SK-N-SH (cell line): Measurements from ENCODE around the gene KRTAP4-3. TPM values are rescaled to one million over a fixed set of nuclear protein-coding genes. Genes with fewer than 3 reads are reported as not detected.
"Not testable (repeated sequence)": the region's sequence is repeated elsewhere in the genome, so short reads cannot be mapped to it uniquely, and the experiment has no call there.

Source experiments
- CTCF ChIA-PET: fragments of 300-600, 350-600 bp; formaldehyde crosslinking; extraction: SDS; loops from one replicate; lab custom pipeline; 2021; lab: Yijun Ruan, JAX
- POLR2A ChIA-PET: fragments of 350-600 bp; sonication (Branson Sonifier 250); formaldehyde crosslinking; extraction: SDS; loops from one replicate; lab custom pipeline; 2020; ENCODE audit warnings: antibody characterized with exemption, inconsistent platforms; lab: Yijun Ruan, JAX
- DNase-seq: peaks from one replicate; pipeline ENCODE4 v3.0.0; 2012
- H2AFZ ChIP-seq: fragments of 200-600 bp; sonication (generic); 2 replicates; pipeline ENCODE4 v1.8.1; 2016; ENCODE audit warnings: antibody characterized with exemption, mild to moderate bottlenecking, low read depth
- H3F3A ChIP-seq: fragments of 200-600 bp; sonication (generic); replicated peaks from 2 replicates; pipeline ENCODE3; 2016; ENCODE audit warnings: antibody characterized with exemption, mild to moderate bottlenecking; ENCODE audit not compliant: insufficient read depth
- H3K27ac ChIP-seq, 2 experiments: fragments of 200-500 bp in 1 of 2; fragments of 200-600 bp in 1 of 2; sonication (Bioruptor generic) in 1 of 2; sonication (generic), shearing (Covaris generic) in 1 of 2; 2 replicates each; pipeline versions ENCODE4 v1.5.1 to v1.6.1; 2014 to 2016; ENCODE audit warnings: low read depth in 2 of 2, inconsistent platforms in 1 of 2, low read length in 1 of 2, mild to moderate bottlenecking in 1 of 2, mixed read lengths in 1 of 2
- H3K27me3 ChIP-seq: fragments of 200-600 bp; sonication (generic), shearing (Covaris generic); 2 replicates; pipeline ENCODE4 v1.6.1; 2016; ENCODE audit warnings: mixed run types; ENCODE audit not compliant: insufficient read depth
- H3K36me3 ChIP-seq, 2 experiments: fragments of 200-500 bp in 1 of 2; fragments of 200-600 bp in 1 of 2; sonication (Bioruptor generic) in 1 of 2; sonication (generic) in 1 of 2; replicated peaks in 1 of 2; 2 replicates each; pipeline versions ENCODE3 to v1.5.1; 2014 to 2016; ENCODE audit warnings: low read length in 1 of 2, mild to moderate bottlenecking in 1 of 2; ENCODE audit not compliant: insufficient read depth in 2 of 2, control insufficient read depth in 1 of 2
- H3K4me1 ChIP-seq, 2 experiments: fragments of 200-500 bp in 1 of 2; fragments of 200-600 bp in 1 of 2; sonication (Bioruptor generic) in 1 of 2; sonication (generic), shearing (Covaris generic) in 1 of 2; 2 replicates each; pipeline versions ENCODE4 v1.5.1 to v1.6.1; 2014 to 2016; ENCODE audit warnings: low read depth in 1 of 2, low read length in 1 of 2, mixed run types in 1 of 2; ENCODE audit not compliant: insufficient read depth in 2 of 2, control insufficient read depth in 1 of 2
- H3K4me2 ChIP-seq: fragments of 200-600 bp; sonication (generic), shearing (Covaris generic); 2 replicates; pipeline ENCODE4 v1.6.1; 2017; ENCODE audit warnings: mixed run types
- H3K4me3 ChIP-seq, 2 experiments: fragments of 200-500 bp in 1 of 2; fragments of 200-600 bp in 1 of 2; sonication (Bioruptor generic) in 1 of 2; sonication (generic), shearing (Covaris generic) in 1 of 2; 2 replicates each; pipeline versions ENCODE4 v1.5.1 to v1.8.1; 2014 to 2016; ENCODE audit warnings: low read depth in 2 of 2, inconsistent platforms in 1 of 2, low read length in 1 of 2, mild to moderate bottlenecking in 1 of 2, mixed read lengths in 1 of 2, moderate library complexity in 1 of 2
- H3K79me2 ChIP-seq: fragments of 200-600 bp; sonication (generic); 2 replicates; pipeline ENCODE4 v1.8.1; 2017; ENCODE audit warnings: mild to moderate bottlenecking; ENCODE audit not compliant: insufficient read depth
- H3K9ac ChIP-seq: fragments of 200-600 bp; sonication (generic); 2 replicates; pipeline ENCODE4 v1.6.1; 2017; ENCODE audit warnings: mixed run types
- H3K9me2 ChIP-seq: fragments of 200-600 bp; sonication (generic); 2 replicates; pipeline ENCODE4 v1.6.1; 2017; ENCODE audit warnings: mixed run types
- H3K9me3 ChIP-seq: fragments of 200-600 bp; sonication (generic); 2 replicates; pipeline ENCODE4 v1.6.1; 2017; ENCODE audit warnings: mixed run types, mild to moderate bottlenecking, moderate library complexity
- H4K20me1 ChIP-seq: fragments of 200-600 bp; sonication (generic); 2 replicates; pipeline ENCODE4 v1.6.1; 2017; ENCODE audit warnings: mild to moderate bottlenecking, mixed run types; ENCODE audit not compliant: insufficient read depth
- CTCF ChIP-seq: fragments of 200-600 bp; sonication (generic); IDR thresholded peaks from 2 replicates; pipeline ENCODE4 v1.6.1; 2017; ENCODE audit warnings: antibody characterized with exemption, mild to moderate bottlenecking, moderate library complexity
- FOXM1 ChIP-seq: IDR thresholded peaks from 2 replicates; pipeline ENCODE4 v1.4.0; 2012; ENCODE audit warnings: low read depth, mild to moderate bottlenecking
- GATA2 ChIP-seq: sonication (generic); formaldehyde crosslinking; IDR thresholded peaks from 2 replicates; pipeline ENCODE4 v1.5.0; 2020; ENCODE audit warnings: mild to moderate bottlenecking, missing genetic modification reagents
- JUND ChIP-seq: IDR thresholded peaks from 2 replicates; pipeline ENCODE4 v1.4.0; 2012
- PBX3 ChIP-seq: IDR thresholded peaks from 2 replicates; pipeline ENCODE4; 2012
- RAD21 ChIP-seq: IDR thresholded peaks from 2 replicates; pipeline ENCODE4 v1.6.1; 2012; ENCODE audit warnings: mild to moderate bottlenecking, low read length
- REST ChIP-seq: IDR thresholded peaks from 2 replicates; pipeline ENCODE4 v1.6.1; 2012; ENCODE audit warnings: mild to moderate bottlenecking, low read depth, low read length, moderate library complexity
- RXRA ChIP-seq: IDR thresholded peaks from 2 replicates; pipeline ENCODE4 v1.4.0; 2012; ENCODE audit warnings: low read depth, mild to moderate bottlenecking, borderline replicate concordance
- SMC3 ChIP-seq: IDR thresholded peaks from 2 replicates; pipeline ENCODE4 v1.6.1; 2012; ENCODE audit warnings: low read depth, low read length, improper control_type of control experiment
- TAF1 ChIP-seq: IDR thresholded peaks from 2 replicates; pipeline ENCODE4 v1.6.1; 2012; ENCODE audit warnings: low read depth, mild to moderate bottlenecking, low read length, moderate library complexity, borderline replicate concordance
- TCF12 ChIP-seq: IDR thresholded peaks from 2 replicates; pipeline ENCODE4 v1.4.0; 2012
- WGBS: methylation state at CpG from one replicate; pipeline ENCODE4 v1.1.6; 2017; ENCODE audit warnings: low lambda C conversion rate; 5-methylcytosine and 5-hydroxymethylcytosine counted together
- polyA plus RNA-seq, 3 experiments: library from polyadenylated mRNA; depleted of rRNA; stranded (reverse); fragments of >200 nt; gene quantifications; 2 replicates each; pipeline ENCODE4 v1.2.3, GENCODE V29; 2012

The KRTAP4-3 gene
- polyA plus RNA-seq, 1 of the 3 experiments (the other 2 are of a cell fraction), result not detected

- 15% methylated on average over 4 of the region's 4 CpGs for WGBS
- POLR2A ChIA-PET, result no interaction called here
Observed at GRCh38 chr17:41150026-41150425, 18.0 kb downstream of the KRTAP4-3 start.

GRCh38 chr17:41149652-41149985, 18.4 kb downstream of the KRTAP4-3 start, which contains the start of gene KRTAP4-5:
Gene KRTAP4-5, minus strand, starts transcription at chr17:41149825. Its CDS starts 58 bp downstream, at chr17:41149767.
- Histone ChIP-seq H3K9me3 (no peaks in the 10 kb centered on the region), H3K9me2 (no peaks in the 10 kb centered on the region), H3K4me1 (no peaks in the 10 kb centered on the region), H3K4me2 (no peak within 1 kb of the TSS), H3F3A (no peaks in the 10 kb centered on the region), H3K79me2 (no peaks in the 10 kb centered on the region), H3K27me3 (0 out of 2 replicates have a peak, but pooled peaks cover 4% of the 10 kb centered on the region), H2AFZ (no peak within 1 kb of the TSS)
- POLR2A ChIA-PET, result no interaction called here
- TF ChIP-seq FOXM1 (no peak), PBX3 (no peak), REST (peak; percentile 45; the same call in 1 of the 2 replicates)
- TF ChIP-seq, all 33 proteins: peak for 1
- Histone ChIP-seq H3K27ac (no peak within 1 kb of the TSS), H3K4me3 (no peak within 1 kb of the TSS), H4K20me1 (no peaks in the 10 kb centered on the region), H3K9ac (no peak within 1 kb of the TSS), H3K36me3 (no peaks in the 10 kb centered on the region)
- no peak for DNase-seq
- 0% methylated on average over 1 of the region's 2 CpGs for WGBS
- CTCF ChIA-PET, result no interaction called here

More at GRCh38 chr17:41150026-41150425, 18.0 kb downstream of the KRTAP4-3 start:
- CTCF ChIA-PET, result no interaction called here
- Histone ChIP-seq H3K27ac (no peak overlapping the region), H3K9me2 (no peaks in the 10 kb centered on the region), H3K27me3 (0 out of 2 replicates have a peak, but pooled peaks cover 4% of the 10 kb centered on the region), H3K9ac (no peak overlapping the region), H3K79me2 (no peaks in the 10 kb centered on the region), H2AFZ (no peak overlapping the region), H3K4me2 (no peak overlapping the region), H3K4me1 (no peaks in the 10 kb centered on the region), H4K20me1 (no peaks in the 10 kb centered on the region), H3K36me3 (no peaks in the 10 kb centered on the region), H3K4me3 (no peak overlapping the region), H3K9me3 (no peaks in the 10 kb centered on the region), H3F3A (no peaks in the 10 kb centered on the region)
- TF ChIP-seq FOXM1, result no peak
- no peak for TF ChIP-seq RXRA
- no peak for TF ChIP-seq TAF1
- no peak for TF ChIP-seq TCF12
- TF ChIP-seq RAD21, result no peak
- TF ChIP-seq JUND, result no peak
- no peak for TF ChIP-seq SMC3
- TF ChIP-seq CTCF, result no peak
- no peak for TF ChIP-seq GATA2 (CRISPR knock-in tag)
- no peak for DNase-seq

GRCh38 chr17:41148971-41149651, 18.9 kb downstream of the KRTAP4-3 start:
- H3K4me2 ChIP-seq, H4K20me1 ChIP-seq, H3F3A ChIP-seq, H2AFZ ChIP-seq, H3K9me3 ChIP-seq, DNase-seq, H3K27me3 ChIP-seq, H3K27ac ChIP-seq, CTCF ChIA-PET, H3K9me2 ChIP-seq, POLR2A ChIA-PET, H3K36me3 ChIP-seq, H3K9ac ChIP-seq, H3K4me3 ChIP-seq, H3K4me1 ChIP-seq, H3K79me2 ChIP-seq: not testable (repeated sequence)
- 6% methylated on average over 7 of the region's 10 CpGs for WGBS
